Measurements from ENCODE around the gene GJC2. TPM values are rescaled to one million over a fixed set of nuclear protein-coding genes. Genes with fewer than 3 reads are reported as not detected.

The GJC2 gene
- total and polyA plus RNA-seq, 10 of the 15 experiments (the other 5 are each of a cell fraction or from before 2014, with no cell fraction given), result 0.04 to 0.44 (median 0.07) TPM; not detected in 4

DNA sequence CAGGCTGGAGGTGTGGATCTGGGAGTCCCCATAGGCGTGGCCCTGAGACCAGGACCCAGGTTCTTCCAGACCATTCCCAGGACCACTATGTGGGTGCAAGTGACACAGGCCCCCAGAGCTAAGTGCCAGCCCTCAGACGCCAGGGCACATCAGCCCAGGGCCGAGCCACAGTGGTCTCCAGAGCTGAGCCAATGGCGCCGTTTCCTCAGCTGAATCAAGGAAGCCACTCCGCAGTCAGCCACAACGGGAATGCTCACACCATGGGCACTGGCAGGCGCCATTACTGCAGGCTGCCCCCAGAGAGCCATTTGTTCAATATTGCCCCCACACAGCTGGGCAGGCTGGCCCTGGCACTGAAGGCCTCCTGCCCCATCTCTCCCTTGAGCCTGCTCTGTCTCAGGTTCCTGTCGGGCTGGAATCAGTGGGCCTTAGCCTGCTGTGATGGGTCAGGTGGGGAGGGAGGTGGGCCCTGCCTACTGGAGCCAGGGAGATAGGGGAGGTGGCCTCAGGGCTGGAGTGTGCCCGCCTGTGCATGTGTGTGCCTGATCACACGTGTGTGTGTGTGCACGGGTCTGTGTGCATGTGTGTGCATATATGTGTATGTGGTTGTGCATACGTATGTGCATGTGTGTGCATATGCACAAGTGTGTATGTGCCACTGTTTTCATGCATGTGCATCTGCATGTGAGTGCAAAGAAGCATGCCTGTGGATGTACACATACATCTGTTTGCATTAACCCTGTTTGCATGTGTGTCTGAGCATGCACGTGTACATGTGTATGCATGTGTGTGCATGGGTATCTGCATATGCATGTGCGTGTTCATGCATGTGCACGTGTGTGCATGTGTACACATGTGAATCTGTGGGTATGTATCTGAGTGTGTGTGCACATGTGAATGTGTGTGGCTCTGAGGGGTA, 6.1 kb downstream of the GJC2 start:
- DNase-seq (ENCODE audit: low read depth, low spot score) (no peak), FAIRE-seq (no peak), ATAC-seq (no peak)
- Histone ChIP-seq H3K27ac (ENCODE audit: control insufficient read depth, insufficient read depth) (no peak overlapping the region), H4K20me1 (ENCODE audit: control insufficient read depth, insufficient read depth) (no peaks in the 10 kb centered on the region; the same call in 1 of the 2 replicates), H3K27me3 (replicated peaks in 1 of 2; ENCODE audit: control insufficient read depth in 2 of 2, insufficient read depth in 2 of 2, low read length in 1 of 2) (no peaks in the 10 kb centered on the region), H3K9ac (ENCODE audit: control insufficient read depth, insufficient read depth, low read length) (no peak overlapping the region), H3K36me3 (ENCODE audit: control insufficient read depth in 2 of 2, insufficient read depth in 2 of 2, low read length in 1 of 2) (no peaks in the 10 kb centered on the region), H3K4me1 (ENCODE audit: control insufficient read depth, insufficient read depth, low read length) (no peaks in the 10 kb centered on the region), H3K9me3 (replicated peaks; ENCODE audit: control insufficient read depth, insufficient read depth, low read length) (no peaks in the 10 kb centered on the region), H2AFZ (ENCODE audit: control insufficient read depth, low read depth, low read length) (no peak overlapping the region), H3K4me3 (no peak overlapping the region), H3K4me2 (ENCODE audit: control insufficient read depth, insufficient read depth) (no peak overlapping the region), H3K79me2 (ENCODE audit: control insufficient read depth, insufficient read depth, low read length) (no peaks in the 10 kb centered on the region)
- ChIA-PET CTCF (no interaction called here), SMC1A (ENCODE audit: uncharacterized antibody, unreplicated experiment) (no interaction called here), RAD21 (ENCODE audit: unreplicated experiment) (no interaction called here), POLR2A (no interaction called here)
- in situ Hi-C loops (cut with MboI) (no loop called here), intact Hi-C loops (cut with micrococcal nuclease; ENCODE audit: unreplicated experiment) (no loop called here)
- TF ChIP-seq TCF3 (IDR thresholded peaks at IDR 0.05; ENCODE audit: borderline replicate concordance, insufficient read depth, low read depth, low read length) (no peak), BCL3 (IDR thresholded peaks at IDR 0.05; ENCODE audit: borderline replicate concordance, insufficient read depth, low read depth, low read length, poor library complexity, severe bottlenecking) (peak; percentile 21)
- no TSS peak for BruUV-seq (replicated peaks)
- 64% methylated on average over 16 of the region's 16 CpGs for WGBS (ENCODE audit: insufficient coverage, insufficient replicate concordance, low lambda C conversion rate, missing lambda C conversion rate)

GRCh38 chr1:228156515-228156881, 6.8 kb downstream of the GJC2 start:
- H4K20me1 ChIP-seq (ENCODE audit: control insufficient read depth, insufficient read depth), result no peaks in the 10 kb centered on the region; the same call in 1 of the 2 replicates
- ATAC-seq, result no peak
- no peaks in the 10 kb centered on the region for H3K9me3 ChIP-seq (replicated peaks; ENCODE audit: control insufficient read depth, insufficient read depth, low read length)
- DNase-seq (ENCODE audit: low read depth, low spot score), result no peak
- no peak overlapping the region for H3K9ac ChIP-seq (ENCODE audit: control insufficient read depth, insufficient read depth, low read length)
- ChIA-PET CTCF (no interaction called here), RAD21 (ENCODE audit: unreplicated experiment) (no interaction called here), POLR2A (no interaction called here), SMC1A (ENCODE audit: uncharacterized antibody, unreplicated experiment) (no interaction called here)
- BruUV-seq (replicated peaks), result no TSS peak
- no peaks in the 10 kb centered on the region for H3K36me3 ChIP-seq (ENCODE audit: control insufficient read depth in 2 of 2, insufficient read depth in 2 of 2, low read length in 1 of 2)
- H3K27ac ChIP-seq (ENCODE audit: control insufficient read depth, insufficient read depth), result no peak overlapping the region
- no peaks in the 10 kb centered on the region for H3K27me3 ChIP-seq (replicated peaks in 1 of 2; ENCODE audit: control insufficient read depth in 2 of 2, insufficient read depth in 2 of 2, low read length in 1 of 2)
- H3K4me1 ChIP-seq (ENCODE audit: control insufficient read depth, insufficient read depth, low read length), result no peaks in the 10 kb centered on the region
- H3K4me3 ChIP-seq, result no peak overlapping the region
- WGBS (ENCODE audit: insufficient coverage, insufficient replicate concordance, low lambda C conversion rate, missing lambda C conversion rate), result 17% methylated on average over 9 of the region's 9 CpGs
- in situ Hi-C loops (cut with MboI), result no loop called here
- H2AFZ ChIP-seq (ENCODE audit: control insufficient read depth, low read depth, low read length), result no peak overlapping the region
- no peaks in the 10 kb centered on the region for H3K79me2 ChIP-seq (ENCODE audit: control insufficient read depth, insufficient read depth, low read length)
- no peak overlapping the region for H3K4me2 ChIP-seq (ENCODE audit: control insufficient read depth, insufficient read depth)
- intact Hi-C loops (cut with micrococcal nuclease; ENCODE audit: unreplicated experiment), result no loop called here
- FAIRE-seq, result no peak
- TF ChIP-seq CREM (IDR thresholded peaks at IDR 0.05; ENCODE audit: low read depth), result no peak
- no peak for TF ChIP-seq ASH2L (IDR thresholded peaks at IDR 0.05; ENCODE audit: borderline replicate concordance, low read depth)
- TF ChIP-seq ZNF217 (IDR thresholded peaks at IDR 0.05), result no peak
- TF ChIP-seq SMC3 (IDR thresholded peaks at IDR 0.05; ENCODE audit: borderline replicate concordance, low read length), result no peak
- no peak for TF ChIP-seq E2F8 (IDR thresholded peaks at IDR 0.05; ENCODE audit: low read depth, partially characterized antibody)
- TF ChIP-seq KAT2A (conservative IDR thresholded peaks at IDR 0.05; ENCODE audit: control insufficient read depth, low read depth, low read length), result no peak
- no peak for TF ChIP-seq JUND (IDR thresholded peaks at IDR 0.05; ENCODE audit: low read depth, low read length)
- no peak for TF ChIP-seq RCOR1 (conservative IDR thresholded peaks at IDR 0.05; ENCODE audit: low read depth, low read length)
- TF ChIP-seq USF1 (IDR thresholded peaks at IDR 0.05; ENCODE audit: borderline replicate concordance, extremely low read length, insufficient read depth, low read depth, low read length), result no peak
